WTC11 (cell line): ENCODE results near the gene SNHG17. TPM values are rescaled to one million over a fixed set of nuclear protein-coding genes. Genes with fewer than 3 reads are reported as not detected.

Experiments
- ATAC-seq: fragments of 200-7000 bp; cut with Tn5 transposase; 2 replicates; pipeline ENCODE4 v1.10.0; 2021; ENCODE audit warnings: mild to moderate bottlenecking, moderate library complexity
- CTCF ChIA-PET: fragments of 300-600 bp; sonication (Branson Sonifier 250); formaldehyde crosslinking; loops from one replicate; lab custom pipeline; 2021; ENCODE audit warnings: antibody characterized with exemption; lab: Charles Lee
- POLR2A ChIA-PET: fragments of 350-600 bp; sonication (Branson Sonifier 250); formaldehyde crosslinking; loops from one replicate; lab custom pipeline; 2021; ENCODE audit warnings: antibody characterized with exemption; lab: Charles Lee
- DNase-seq: peaks from one replicate; pipeline ENCODE4 v3.0.0; 2021; ENCODE audit warnings: low spot score
- H3K27ac Mint-ChIP-seq: 2 replicates; pipeline ENCODE4 v1.8.0; 2021; ENCODE audit warnings: mixed read lengths
- H3K27me3 Mint-ChIP-seq: 2 replicates; pipeline ENCODE4 v1.8.0; 2021; ENCODE audit warnings: low read depth, mild to moderate bottlenecking, moderate library complexity, mixed read lengths
- H3K36me3 Mint-ChIP-seq: 2 replicates; pipeline ENCODE4 v1.8.0; 2021; ENCODE audit warnings: mixed read lengths
- H3K4me1 Mint-ChIP-seq: 2 replicates; pipeline ENCODE4 v1.8.0; 2022; ENCODE audit warnings: mixed read lengths
- H3K4me3 Mint-ChIP-seq: 2 replicates; pipeline ENCODE4 v1.8.0; 2021; ENCODE audit warnings: mild to moderate bottlenecking, moderate library complexity, mixed read lengths
- H3K9me3 Mint-ChIP-seq: 2 replicates; pipeline ENCODE4 v1.8.0; 2021; ENCODE audit warnings: mixed read lengths
- ETV6 ChIP-seq: sonication (generic); formaldehyde crosslinking; IDR thresholded peaks from 2 replicates; pipeline ENCODE4 v1.8.1; 2022; ENCODE audit warnings: mild to moderate bottlenecking, missing genetic modification reagents
- FOXP1 ChIP-seq: sonication (generic); formaldehyde crosslinking; IDR thresholded peaks from 2 replicates; pipeline ENCODE4 v1.8.0; 2022; ENCODE audit warnings: missing genetic modification reagents, mild to moderate bottlenecking, moderate library complexity, borderline replicate concordance
- GTF2I ChIP-seq: fragments of 250-450 bp; sonication (Bioruptor Pico); conservative IDR thresholded peaks from 2 replicates; pipeline ENCODE4 v1.4.0; 2021; ENCODE audit warnings: mild to moderate bottlenecking
- JAZF1 ChIP-seq: fragments of 250-450 bp; sonication (Bioruptor Pico); IDR thresholded peaks from 2 replicates; pipeline ENCODE4 v1.9.0; 2021; ENCODE audit warnings: moderate library complexity, mild to moderate bottlenecking, inconsistent platforms
- NFYB ChIP-seq: sonication (generic); formaldehyde crosslinking; conservative IDR thresholded peaks from 2 replicates; pipeline ENCODE4 v1.8.0; 2022; ENCODE audit warnings: low read depth, missing genetic modification reagents
- NR1H2 ChIP-seq: sonication (generic); formaldehyde crosslinking; IDR thresholded peaks from 2 replicates; pipeline ENCODE4 v1.9.0; 2021; ENCODE audit warnings: mild to moderate bottlenecking, moderate library complexity, missing genetic modification reagents
- NR2C2 ChIP-seq: sonication (generic); formaldehyde crosslinking; IDR thresholded peaks from 2 replicates; pipeline ENCODE4 v1.8.0; 2022; ENCODE audit warnings: mild to moderate bottlenecking, missing genetic modification reagents
- OVOL2 ChIP-seq: fragments of 250-450 bp; sonication (Bioruptor Pico); IDR thresholded peaks from 2 replicates; pipeline ENCODE4 v1.9.0; 2021; ENCODE audit warnings: mild to moderate bottlenecking, borderline replicate concordance
- ZNF219 ChIP-seq: sonication (generic); formaldehyde crosslinking; IDR thresholded peaks from 2 replicates; pipeline ENCODE4 v1.8.0; 2023; ENCODE audit warnings: missing genetic modification reagents, mild to moderate bottlenecking, borderline replicate concordance
- total RNA-seq: library from RNA; stranded (reverse); gene quantifications from 3 replicates; pipeline ENCODE4 v1.2.3, GENCODE V29; 2021
- TF ChIP-seq, protein P1 (sequence below): fragments of 250-450 bp; sonication (Bioruptor Pico); IDR thresholded peaks from 2 replicates; pipeline ENCODE4 v1.9.0; 2021; ENCODE audit warnings: mild to moderate bottlenecking, borderline replicate concordance
- TF ChIP-seq, protein P2 (sequence below): sonication (generic); formaldehyde crosslinking; IDR thresholded peaks from 2 replicates; pipeline ENCODE4 v1.8.0; 2022; ENCODE audit warnings: mild to moderate bottlenecking, missing genetic modification reagents
- TF ChIP-seq, protein P3 (sequence below): sonication (generic); formaldehyde crosslinking; IDR thresholded peaks from 2 replicates; pipeline ENCODE4 v1.8.1; 2022; ENCODE audit warnings: missing genetic modification reagents, borderline replicate concordance
- TF ChIP-seq, protein P4 (sequence below): sonication (generic); formaldehyde crosslinking; IDR thresholded peaks from 2 replicates; pipeline ENCODE4 v1.8.0; 2023; ENCODE audit warnings: missing genetic modification reagents, mild to moderate bottlenecking, borderline replicate concordance
- TF ChIP-seq, protein P5 (sequence below): sonication (generic); formaldehyde crosslinking; IDR thresholded peaks from 2 replicates; pipeline ENCODE4 v1.8.0; 2022; ENCODE audit warnings: mild to moderate bottlenecking, missing genetic modification reagents
- TF ChIP-seq, protein P6 (sequence below): fragments of 250-450 bp; sonication (Bioruptor Pico); IDR thresholded peaks from 2 replicates; pipeline ENCODE4 v1.9.0; 2021; ENCODE audit warnings: mild to moderate bottlenecking
- TF ChIP-seq, protein P7 (sequence below): sonication (generic); formaldehyde crosslinking; IDR thresholded peaks from 2 replicates; pipeline ENCODE4 v1.8.1; 2022; ENCODE audit warnings: low read depth, missing genetic modification reagents, borderline replicate concordance

The SNHG17 gene
- total RNA-seq, 1 experiment from 2014 or later = 71.6 TPM

DNA sequence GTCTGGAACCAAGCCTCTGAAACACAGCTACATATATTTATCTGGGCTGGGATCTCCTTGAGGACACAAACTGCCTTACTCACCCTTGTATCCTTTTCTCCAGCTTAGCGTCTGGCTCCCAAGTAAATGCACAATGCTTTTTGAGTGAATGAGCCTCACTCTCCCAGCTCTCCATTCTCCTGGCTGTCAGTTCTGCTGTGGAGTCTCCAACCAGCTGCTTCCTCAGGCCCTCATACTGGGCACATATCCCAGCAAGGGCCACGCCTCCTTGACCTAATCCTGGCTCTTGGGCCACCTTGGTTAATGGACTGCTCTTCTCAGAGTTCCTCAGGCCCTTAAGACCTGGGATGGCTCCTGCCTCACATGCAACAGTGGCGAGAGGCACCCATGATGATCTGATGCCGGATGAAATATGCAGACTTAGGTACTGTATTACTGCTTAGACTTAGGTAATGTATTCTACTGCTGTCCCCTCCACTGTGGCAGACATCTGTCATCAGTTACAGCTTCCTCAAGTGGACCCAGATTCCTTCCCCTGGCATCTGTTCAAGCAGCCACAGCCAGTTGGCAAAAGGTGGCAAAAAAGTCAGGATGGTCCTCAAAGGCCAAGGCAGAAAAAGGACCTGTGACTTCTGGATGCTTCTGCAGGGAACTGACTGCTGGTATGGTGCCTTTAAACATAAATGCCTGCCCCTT, 16.5 kb downstream of the SNHG17 start (continued):
- TF ChIP-seq, protein P1, sequence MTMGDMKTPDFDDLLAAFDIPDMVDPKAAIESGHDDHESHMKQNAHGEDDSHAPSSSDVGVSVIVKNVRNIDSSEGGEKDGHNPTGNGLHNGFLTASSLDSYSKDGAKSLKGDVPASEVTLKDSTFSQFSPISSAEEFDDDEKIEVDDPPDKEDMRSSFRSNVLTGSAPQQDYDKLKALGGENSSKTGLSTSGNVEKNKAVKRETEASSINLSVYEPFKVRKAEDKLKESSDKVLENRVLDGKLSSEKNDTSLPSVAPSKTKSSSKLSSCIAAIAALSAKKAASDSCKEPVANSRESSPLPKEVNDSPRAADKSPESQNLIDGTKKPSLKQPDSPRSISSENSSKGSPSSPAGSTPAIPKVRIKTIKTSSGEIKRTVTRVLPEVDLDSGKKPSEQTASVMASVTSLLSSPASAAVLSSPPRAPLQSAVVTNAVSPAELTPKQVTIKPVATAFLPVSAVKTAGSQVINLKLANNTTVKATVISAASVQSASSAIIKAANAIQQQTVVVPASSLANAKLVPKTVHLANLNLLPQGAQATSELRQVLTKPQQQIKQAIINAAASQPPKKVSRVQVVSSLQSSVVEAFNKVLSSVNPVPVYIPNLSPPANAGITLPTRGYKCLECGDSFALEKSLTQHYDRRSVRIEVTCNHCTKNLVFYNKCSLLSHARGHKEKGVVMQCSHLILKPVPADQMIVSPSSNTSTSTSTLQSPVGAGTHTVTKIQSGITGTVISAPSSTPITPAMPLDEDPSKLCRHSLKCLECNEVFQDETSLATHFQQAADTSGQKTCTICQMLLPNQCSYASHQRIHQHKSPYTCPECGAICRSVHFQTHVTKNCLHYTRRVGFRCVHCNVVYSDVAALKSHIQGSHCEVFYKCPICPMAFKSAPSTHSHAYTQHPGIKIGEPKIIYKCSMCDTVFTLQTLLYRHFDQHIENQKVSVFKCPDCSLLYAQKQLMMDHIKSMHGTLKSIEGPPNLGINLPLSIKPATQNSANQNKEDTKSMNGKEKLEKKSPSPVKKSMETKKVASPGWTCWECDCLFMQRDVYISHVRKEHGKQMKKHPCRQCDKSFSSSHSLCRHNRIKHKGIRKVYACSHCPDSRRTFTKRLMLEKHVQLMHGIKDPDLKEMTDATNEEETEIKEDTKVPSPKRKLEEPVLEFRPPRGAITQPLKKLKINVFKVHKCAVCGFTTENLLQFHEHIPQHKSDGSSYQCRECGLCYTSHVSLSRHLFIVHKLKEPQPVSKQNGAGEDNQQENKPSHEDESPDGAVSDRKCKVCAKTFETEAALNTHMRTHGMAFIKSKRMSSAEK (CRISPR knock-in tag) = peak; percentile 43; the same call in 1 of the 2 replicates
- TF ChIP-seq ZNF219 = no peak
- TF ChIP-seq, protein P2, sequence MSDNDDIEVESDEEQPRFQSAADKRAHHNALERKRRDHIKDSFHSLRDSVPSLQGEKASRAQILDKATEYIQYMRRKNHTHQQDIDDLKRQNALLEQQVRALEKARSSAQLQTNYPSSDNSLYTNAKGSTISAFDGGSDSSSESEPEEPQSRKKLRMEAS (CRISPR knock-in tag) = no peak
- TF ChIP-seq, protein P3, sequence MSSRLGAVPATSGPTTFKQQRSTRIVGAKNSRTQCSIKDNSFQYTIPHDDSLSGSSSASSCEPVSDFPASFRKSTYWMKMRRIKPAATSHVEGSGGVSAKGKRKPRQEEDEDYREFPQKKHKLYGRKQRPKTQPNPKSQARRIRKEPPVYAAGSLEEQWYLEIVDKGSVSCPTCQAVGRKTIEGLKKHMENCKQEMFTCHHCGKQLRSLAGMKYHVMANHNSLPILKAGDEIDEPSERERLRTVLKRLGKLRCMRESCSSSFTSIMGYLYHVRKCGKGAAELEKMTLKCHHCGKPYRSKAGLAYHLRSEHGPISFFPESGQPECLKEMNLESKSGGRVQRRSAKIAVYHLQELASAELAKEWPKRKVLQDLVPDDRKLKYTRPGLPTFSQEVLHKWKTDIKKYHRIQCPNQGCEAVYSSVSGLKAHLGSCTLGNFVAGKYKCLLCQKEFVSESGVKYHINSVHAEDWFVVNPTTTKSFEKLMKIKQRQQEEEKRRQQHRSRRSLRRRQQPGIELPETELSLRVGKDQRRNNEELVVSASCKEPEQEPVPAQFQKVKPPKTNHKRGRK (CRISPR knock-in tag) = no peak

DNA sequence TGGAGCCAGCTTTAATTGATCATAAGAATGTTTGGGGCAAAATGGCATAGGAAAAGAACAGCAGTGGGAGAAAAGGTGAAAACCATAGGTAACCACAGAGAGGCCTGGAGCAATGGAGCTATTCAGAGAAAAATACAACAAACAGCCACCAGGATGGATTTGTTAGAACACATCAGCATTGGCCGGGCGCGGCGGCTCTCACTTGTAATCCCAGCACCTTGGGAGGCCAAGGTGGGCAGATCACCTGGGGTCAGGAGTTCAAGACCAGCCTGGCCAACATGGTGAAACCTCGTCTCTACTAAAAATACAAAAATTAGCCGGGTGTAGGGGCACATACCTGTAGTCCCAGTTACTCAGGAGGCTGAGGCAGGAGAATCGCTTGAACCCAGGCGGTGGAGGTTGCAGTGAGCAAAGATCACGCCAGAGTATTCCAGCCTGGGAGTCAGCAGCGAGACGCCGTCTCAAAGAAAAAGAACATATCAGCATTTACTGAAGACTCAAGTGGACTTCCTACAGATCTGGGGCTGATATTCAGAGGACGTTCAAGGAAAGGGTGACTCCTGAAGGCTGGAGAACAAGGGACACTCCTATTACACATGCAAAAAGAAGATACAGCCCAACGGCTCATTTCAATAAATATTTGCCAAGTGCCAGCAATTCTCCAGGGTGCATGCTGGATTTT, 20.2 kb downstream of the SNHG17 start:
- ATAC-seq = no peak
- CTCF ChIA-PET = interaction anchor here (0.7 to 1.0 kb wide), 2 partner anchors 58 to 76 kb away, joined by 3 to 4 read pairs; no protein-coding TSS in a partner anchor
- no peaks in the 10 kb centered on the region for H3K27me3 Mint-ChIP-seq
- H3K4me3 Mint-ChIP-seq = no peak overlapping the region
- DNase-seq = peak; percentile 9
- no peaks in the 10 kb centered on the region for H3K9me3 Mint-ChIP-seq
- peaks cover 18% of the 10 kb centered on the region for H3K36me3 Mint-ChIP-seq
- H3K27ac Mint-ChIP-seq = no peak overlapping the region
- TF ChIP-seq JAZF1 (no peak), OVOL2 (CRISPR knock-in tag) (no peak), ETV6 (CRISPR knock-in tag) (no peak), NFYB (CRISPR knock-in tag) (no peak)
- TF ChIP-seq, all 79 proteins: peak for 0
- POLR2A ChIA-PET = no interaction called here
- H3K4me1 Mint-ChIP-seq = peaks cover 18% of the 10 kb centered on the region

DNA sequence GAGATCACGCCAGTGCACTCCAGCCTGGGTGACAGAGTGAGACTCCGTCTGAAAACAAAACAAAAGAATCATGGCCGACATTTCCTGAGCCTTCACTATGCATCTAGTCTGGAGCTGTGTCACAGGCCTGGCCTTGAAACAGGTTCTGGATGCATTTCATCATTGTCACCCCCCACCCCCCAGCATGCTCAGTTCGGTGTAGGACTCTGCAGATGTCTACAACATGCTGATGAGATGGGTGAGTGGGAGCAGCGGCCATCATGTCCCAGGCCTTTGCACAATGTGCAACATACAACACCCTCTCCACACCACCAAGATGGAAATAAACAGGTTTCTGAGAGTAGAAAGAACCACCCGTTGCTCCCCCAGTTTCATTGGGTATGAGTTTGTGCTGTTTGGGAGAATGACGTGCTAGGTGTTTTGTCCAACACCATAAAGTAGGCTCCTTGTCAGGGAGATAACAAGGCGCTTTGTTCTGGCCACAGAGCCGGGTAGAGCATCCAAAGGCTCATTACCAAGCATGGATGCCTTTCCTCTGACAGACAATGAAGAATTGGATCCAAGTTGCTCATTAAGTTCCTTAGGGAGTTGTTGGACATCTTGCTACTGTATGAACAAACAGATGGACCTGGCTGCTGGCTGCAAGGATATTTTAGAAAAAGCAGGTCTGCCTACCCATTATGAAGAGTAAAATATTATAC, 22.1 kb downstream of the SNHG17 start:
- Mint-ChIP-seq H3K27me3 (no peaks in the 10 kb centered on the region), H3K4me1 (peaks cover 20% of the 10 kb centered on the region), H3K4me3 (no peak overlapping the region), H3K36me3 (peaks cover 7% of the 10 kb centered on the region; the same call in 1 of the 2 replicates), H3K27ac (no peak overlapping the region), H3K9me3 (no peaks in the 10 kb centered on the region)
- POLR2A ChIA-PET = no interaction called here
- CTCF ChIA-PET = interaction anchor here (1.1 to 2.5 kb wide), 2 partner anchors 71 to 74 kb away, joined by 4 to 13 read pairs; no protein-coding TSS in a partner anchor
- DNase-seq (peak; percentile 4), ATAC-seq (no peak)
- TF ChIP-seq OVOL2 (CRISPR knock-in tag) (no peak), ZNF219 (no peak), NR2C2 (CRISPR knock-in tag) (no peak), FOXP1 (CRISPR knock-in tag) (no peak), NR1H2 (CRISPR knock-in tag) (no peak), GTF2I (CRISPR knock-in tag) (no peak)
- TF ChIP-seq, protein P4, sequence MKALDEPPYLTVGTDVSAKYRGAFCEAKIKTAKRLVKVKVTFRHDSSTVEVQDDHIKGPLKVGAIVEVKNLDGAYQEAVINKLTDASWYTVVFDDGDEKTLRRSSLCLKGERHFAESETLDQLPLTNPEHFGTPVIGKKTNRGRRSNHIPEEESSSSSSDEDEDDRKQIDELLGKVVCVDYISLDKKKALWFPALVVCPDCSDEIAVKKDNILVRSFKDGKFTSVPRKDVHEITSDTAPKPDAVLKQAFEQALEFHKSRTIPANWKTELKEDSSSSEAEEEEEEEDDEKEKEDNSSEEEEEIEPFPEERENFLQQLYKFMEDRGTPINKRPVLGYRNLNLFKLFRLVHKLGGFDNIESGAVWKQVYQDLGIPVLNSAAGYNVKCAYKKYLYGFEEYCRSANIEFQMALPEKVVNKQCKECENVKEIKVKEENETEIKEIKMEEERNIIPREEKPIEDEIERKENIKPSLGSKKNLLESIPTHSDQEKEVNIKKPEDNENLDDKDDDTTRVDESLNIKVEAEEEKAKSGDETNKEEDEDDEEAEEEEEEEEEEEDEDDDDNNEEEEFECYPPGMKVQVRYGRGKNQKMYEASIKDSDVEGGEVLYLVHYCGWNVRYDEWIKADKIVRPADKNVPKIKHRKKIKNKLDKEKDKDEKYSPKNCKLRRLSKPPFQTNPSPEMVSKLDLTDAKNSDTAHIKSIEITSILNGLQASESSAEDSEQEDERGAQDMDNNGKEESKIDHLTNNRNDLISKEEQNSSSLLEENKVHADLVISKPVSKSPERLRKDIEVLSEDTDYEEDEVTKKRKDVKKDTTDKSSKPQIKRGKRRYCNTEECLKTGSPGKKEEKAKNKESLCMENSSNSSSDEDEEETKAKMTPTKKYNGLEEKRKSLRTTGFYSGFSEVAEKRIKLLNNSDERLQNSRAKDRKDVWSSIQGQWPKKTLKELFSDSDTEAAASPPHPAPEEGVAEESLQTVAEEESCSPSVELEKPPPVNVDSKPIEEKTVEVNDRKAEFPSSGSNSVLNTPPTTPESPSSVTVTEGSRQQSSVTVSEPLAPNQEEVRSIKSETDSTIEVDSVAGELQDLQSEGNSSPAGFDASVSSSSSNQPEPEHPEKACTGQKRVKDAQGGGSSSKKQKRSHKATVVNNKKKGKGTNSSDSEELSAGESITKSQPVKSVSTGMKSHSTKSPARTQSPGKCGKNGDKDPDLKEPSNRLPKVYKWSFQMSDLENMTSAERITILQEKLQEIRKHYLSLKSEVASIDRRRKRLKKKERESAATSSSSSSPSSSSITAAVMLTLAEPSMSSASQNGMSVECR (CRISPR knock-in tag) = no peak
- TF ChIP-seq, protein P5, sequence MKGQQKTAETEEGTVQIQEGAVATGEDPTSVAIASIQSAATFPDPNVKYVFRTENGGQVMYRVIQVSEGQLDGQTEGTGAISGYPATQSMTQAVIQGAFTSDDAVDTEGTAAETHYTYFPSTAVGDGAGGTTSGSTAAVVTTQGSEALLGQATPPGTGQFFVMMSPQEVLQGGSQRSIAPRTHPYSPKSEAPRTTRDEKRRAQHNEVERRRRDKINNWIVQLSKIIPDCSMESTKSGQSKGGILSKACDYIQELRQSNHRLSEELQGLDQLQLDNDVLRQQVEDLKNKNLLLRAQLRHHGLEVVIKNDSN = no peak
- TF ChIP-seq, protein P6, sequence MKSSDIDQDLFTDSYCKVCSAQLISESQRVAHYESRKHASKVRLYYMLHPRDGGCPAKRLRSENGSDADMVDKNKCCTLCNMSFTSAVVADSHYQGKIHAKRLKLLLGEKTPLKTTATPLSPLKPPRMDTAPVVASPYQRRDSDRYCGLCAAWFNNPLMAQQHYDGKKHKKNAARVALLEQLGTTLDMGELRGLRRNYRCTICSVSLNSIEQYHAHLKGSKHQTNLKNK (CRISPR knock-in tag) = no peak
- TF ChIP-seq, protein P7, sequence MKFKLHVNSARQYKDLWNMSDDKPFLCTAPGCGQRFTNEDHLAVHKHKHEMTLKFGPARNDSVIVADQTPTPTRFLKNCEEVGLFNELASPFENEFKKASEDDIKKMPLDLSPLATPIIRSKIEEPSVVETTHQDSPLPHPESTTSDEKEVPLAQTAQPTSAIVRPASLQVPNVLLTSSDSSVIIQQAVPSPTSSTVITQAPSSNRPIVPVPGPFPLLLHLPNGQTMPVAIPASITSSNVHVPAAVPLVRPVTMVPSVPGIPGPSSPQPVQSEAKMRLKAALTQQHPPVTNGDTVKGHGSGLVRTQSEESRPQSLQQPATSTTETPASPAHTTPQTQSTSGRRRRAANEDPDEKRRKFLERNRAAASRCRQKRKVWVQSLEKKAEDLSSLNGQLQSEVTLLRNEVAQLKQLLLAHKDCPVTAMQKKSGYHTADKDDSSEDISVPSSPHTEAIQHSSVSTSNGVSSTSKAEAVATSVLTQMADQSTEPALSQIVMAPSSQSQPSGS = no peak
